GM19238 (cell line): ENCODE results near the gene HYAL2.
"Not testable (repeated sequence)": the region's sequence is repeated elsewhere in the genome, so short reads cannot be mapped to it uniquely, and the experiment has no call there.

Experiments used
- DNase-seq: peaks from one replicate; pipeline ENCODE4 v3.0.0; 2011; ENCODE audit warnings: low spot score; ENCODE audit not compliant: insufficient read length

Gene HYAL2

DNA sequence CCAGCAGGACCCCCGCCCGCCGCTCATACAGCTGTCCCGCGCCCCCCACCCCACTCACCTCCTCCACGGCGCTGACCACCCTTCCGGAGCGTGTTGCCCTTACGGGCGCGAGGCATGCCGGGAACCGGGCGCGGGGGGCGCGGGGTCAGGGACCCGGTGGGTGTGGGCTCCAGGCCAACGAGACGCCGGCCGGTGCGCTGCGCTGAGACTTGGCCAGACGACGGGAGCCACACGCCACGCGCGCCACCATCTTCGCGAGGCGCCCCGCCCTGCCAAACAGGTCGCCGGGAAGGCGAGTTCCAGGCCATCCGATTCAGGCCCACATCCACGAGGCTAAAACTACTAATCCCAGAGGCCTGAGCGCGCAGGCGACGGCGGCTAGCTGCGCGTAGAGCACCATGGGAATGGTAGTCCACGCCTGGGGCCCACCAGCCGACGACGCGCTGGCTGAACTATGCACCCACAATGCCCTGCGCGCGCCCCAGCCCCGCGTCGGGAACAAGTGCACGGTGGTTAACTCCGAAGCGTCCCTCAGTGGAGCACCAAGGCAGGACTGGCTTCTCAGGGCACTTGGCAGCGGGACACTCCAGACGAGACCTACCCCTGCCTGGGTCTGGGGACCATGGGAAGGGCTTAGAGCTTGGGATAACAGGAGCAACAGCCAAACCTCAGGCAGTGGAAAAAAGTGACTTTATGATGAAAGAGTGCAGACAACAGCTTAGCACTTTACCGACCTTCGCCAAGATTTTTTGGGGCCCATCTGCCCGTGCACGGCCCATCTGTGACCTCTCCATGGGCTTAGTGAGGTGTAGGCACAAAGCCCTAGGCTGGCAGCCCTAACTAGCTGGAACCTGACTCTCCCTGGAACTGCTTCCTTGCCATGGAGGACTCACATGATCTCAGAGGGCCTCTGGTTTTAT lies 30.1 kb downstream of the HYAL2 start, which contains the start of gene IFRD2:
Gene IFRD2, minus strand, starts transcription at position 271 of the 920 bp plus-strand sequence. Its CDS starts 155 bp downstream, at position 116.
- DNase-seq, result peak; percentile 95

DNA sequence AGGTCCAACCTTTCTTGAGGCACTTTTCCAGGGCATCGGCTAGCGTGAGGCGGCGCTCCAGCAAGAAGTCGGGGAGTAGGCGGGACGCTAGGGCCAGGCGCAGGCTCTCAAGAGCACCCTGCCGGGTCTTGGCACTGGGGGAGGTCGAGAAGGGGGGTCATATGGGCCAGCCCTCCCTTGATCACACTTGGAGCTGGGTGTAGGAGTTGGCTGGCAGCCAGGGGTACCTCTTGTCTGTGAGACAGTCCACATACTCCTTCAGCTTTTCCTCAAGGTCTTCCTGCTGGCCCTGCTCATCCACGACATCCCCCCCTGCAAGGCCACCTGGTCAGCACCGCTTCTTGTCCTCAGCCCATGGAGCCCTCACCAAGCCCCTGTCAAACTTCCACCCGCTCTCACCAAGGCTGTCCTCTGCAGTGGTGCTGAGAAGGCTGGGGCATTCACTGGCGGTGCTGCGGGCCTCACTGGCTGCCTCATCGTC lies 32.3 kb downstream of the HYAL2 start:
- no peak for DNase-seq

DNA sequence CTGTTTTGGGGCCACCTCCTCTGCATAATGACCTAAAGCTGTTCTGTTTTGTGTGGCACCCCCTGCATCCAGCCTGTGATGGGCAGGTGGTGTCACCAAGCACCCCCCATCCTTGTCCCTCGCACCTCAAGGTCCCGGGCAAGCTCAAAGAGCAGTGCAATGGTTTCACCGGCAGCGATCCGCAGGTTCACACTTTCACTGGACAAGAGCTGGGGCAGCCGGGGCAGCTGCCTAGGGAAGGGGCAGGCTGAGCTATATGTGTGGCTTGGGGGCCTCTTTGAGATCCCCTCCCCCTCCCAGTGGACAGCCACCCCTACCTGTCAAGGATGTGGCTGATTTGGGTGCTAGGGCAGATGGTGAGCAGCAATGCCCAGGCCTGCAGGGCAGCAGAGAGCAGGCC lies 33.4 kb downstream of the HYAL2 start:
- DNase-seq, result no peak

DNA sequence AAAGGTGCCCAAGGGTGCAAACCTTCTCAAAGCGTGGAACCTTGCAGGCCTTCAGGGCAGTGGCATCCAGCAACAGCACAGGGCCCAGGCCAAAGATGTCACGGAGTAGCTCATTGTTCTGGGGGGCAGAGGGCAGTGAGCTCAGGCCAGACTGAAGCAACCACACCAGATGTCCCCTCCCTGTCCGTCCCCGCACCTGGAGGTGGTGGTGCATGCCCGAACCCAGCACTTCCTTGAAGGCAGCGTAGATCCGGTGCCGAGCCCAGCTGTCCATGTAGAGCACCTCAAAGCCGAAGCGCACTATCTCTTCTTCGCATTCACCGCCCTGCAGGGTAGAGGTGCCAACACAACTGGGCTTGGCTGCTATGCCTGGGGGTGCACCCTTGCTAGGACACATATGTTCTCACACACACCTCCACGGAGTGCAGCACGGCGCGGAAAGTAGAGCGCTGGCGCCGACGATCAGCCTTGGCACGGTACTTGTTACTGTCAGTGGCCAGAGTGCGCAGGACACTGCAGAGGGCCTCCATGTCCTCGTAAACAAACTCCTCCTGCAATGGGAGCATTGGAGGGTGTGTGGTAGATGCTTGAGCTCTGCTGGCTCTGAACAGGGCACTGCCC lies 34.0 kb downstream of the HYAL2 start:
- DNase-seq, result no peak

DNA sequence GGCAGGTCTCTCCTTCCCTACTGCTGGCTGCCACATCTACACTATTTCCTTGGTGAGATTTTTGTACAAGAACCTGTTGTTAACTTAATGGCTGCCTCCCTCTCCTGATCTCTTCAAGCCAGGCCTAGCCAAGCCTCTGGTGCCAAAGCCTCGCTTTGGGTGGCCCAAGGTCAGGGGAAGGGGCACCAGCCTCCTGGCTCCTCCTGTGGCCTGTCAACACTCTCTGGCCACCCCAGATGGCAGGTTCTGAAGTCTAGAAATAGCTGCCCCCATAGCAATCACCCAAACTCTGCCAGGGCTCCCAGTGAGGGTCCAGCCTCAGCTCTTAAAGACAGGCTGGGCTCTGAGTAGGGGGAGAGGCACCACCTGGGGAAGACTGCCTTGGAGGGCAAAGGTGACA lies 35.3 kb downstream of the HYAL2 start:
- no peak for DNase-seq

DNA sequence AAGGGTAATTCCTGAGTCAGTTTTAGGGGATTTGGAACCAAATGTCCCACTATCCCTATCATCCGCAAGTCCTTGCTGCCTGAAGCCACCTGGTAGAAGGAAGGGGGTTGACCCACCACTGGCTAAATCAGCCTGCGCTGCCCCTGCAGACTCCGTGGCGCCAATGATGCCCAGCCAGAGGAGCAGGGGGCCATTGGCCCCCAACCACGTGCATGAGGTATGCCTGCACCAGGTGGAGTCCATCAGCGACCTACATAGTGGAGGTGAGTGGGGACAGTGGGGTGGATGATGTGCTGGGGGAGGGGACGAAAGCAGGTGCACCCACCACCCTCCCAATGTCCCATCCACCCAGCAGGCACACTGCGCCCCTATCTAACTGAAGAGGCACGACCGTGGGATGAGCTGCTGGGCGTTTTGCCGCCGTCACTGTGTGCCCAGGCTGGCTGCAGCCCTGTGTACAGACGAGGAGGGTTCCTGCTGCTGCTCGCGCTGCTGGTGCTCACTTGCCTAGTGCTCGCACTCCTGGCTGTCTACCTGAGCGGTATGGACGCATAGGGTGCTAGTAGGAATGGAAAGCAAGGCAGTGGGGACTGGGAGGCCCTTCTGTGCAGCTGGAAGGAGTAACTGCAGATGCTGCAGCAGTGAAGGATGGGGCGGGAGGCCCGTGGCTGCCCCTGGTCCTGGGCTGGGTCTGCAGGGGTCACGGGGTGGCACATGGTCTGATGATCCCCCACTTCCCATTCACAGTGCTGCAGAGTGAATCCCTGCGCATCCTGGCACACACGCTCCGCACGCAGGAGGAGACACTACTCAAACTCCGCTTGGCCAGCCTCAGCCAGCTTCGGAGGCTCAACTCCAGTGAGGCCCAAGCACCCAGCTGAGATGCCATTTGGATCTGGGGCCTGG lies 36.0 kb downstream of the HYAL2 start:
- no peak for DNase-seq

DNA sequence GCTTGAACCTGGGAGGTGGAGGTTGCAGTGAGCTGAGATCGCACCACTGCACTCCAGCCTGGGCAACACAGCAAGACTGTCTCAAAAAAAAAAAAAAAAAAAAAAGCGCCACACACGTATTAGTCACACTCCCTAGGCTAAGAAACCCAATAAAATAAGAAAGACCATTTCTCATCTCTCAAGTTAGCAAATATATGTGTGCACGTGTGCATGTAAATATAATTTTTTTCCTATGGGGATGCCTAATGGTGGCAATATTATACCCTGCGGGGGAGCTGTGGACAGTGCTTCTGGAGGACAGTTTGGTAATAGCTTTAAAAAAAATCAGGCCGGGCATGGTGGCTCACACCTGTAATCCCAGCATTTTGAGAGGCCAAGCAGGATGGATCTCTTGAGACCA lies 38.4 kb downstream of the HYAL2 start:
- not testable (repeated sequence) for DNase-seq

DNA sequence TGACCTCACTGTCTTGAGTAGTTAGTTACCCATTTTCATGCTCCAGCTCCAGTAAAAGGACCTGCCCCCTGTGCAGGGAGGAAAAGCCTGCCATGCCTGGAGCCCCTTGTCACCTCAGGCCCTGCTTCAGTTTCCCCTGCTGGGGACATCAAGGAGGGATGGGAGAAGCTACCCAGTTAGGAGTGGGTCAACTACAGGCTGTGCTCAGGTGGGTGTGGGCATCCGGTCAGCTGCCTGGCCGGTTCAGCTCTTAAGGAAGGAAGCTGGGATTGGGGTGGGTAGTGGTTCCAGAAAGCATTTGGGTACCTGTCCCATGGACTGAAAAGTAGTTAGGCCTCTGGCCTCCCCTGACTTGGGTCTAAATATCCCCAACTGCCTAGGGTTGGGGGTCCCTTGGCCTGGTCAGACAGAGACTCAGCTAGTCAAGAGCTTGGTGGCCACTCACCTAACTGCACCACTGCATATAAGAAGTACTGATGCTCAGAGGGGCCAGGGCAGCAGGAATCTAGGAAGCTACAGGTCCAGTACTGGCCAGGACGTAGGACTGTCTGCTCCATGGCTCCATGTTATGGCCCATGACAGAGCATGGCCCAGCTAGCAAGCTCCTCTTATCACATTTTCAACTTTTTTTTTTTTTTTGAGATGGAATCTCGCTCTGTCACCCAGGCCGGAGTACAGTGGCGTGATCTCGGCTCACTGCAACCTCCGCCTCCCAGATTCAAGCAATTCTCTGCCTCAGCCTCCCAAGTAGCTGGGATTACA lies 43.1 kb downstream of the HYAL2 start:
- DNase-seq, result no peak

DNA sequence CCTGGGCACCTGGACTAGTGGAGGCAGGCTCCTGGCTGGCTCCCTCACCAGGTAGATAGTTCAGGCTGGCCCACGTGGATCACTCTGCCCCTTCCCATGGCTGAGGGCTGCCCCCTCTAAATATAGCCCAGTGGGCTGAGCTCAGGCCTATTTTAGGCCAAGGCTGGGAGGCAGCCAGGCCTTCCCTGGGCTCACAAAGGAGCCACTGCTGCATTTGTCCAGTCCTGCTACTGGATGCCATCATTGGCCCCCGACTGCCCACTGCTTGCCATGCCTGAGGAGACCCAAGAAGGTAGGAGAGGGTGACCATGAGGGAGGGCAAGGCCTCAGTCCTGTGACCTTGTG lies 43.7 kb downstream of the HYAL2 start, which contains the start of gene LSMEM2:
Gene LSMEM2, plus strand, starts transcription at position 208 of the 345 bp plus-strand sequence. Its CDS starts 27 bp downstream, at position 235.
- no peak for DNase-seq

DNA sequence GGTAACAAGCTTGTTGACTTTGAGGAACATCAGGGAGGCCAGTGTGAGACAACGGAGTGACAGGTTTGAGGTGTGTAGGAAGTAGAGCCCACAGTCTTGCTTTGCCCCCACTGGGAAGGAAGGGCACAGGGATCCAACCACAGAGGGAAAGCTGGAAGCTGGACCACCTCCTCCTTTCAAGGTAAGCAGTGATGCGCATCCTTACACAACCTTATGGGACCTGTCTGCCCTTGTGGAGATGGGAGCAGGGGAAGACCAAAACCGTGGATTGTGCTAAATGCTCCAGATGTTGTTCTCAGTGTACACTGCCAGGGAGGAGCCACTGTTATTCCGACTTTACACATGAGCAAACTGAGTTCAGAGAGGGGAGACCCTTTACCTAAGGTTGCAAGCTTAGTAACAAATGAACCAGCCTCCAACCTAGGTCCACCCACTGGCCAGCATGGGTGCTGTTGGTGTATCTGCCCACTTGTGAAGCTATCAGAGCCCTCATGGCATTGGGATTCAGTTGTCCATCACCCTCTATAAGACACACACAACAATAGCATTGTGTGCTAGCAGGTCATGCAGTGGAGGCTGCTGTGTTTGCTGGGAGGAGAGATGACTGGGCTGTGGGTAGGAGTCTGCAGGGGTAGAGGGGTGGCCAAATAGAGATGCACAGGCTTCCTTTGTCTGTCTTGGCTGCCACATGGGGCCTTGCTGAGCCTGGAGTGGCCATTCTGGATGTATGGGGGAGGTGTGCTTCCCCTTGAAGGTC lies 44.2 kb downstream of the HYAL2 start:
- DNase-seq, result no peak

DNA sequence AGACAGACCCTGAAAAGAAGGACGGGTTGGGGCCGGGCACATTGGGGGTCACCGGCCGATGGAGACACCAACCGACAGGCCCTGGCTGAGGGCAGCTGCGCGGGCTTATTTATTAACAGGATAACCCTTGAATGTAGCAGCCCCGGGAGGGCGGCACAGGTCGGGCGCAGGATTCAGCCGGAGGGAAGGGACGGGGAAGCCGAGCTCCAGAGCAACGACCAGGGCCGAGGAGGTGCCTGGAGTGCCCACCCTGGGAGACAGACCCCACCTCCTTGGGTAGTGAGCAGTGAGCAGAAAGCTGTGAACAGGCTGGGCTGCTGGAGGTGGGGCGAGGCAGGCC lies 45.8 kb downstream of the HYAL2 start:
- DNase-seq, result no peak

DNA sequence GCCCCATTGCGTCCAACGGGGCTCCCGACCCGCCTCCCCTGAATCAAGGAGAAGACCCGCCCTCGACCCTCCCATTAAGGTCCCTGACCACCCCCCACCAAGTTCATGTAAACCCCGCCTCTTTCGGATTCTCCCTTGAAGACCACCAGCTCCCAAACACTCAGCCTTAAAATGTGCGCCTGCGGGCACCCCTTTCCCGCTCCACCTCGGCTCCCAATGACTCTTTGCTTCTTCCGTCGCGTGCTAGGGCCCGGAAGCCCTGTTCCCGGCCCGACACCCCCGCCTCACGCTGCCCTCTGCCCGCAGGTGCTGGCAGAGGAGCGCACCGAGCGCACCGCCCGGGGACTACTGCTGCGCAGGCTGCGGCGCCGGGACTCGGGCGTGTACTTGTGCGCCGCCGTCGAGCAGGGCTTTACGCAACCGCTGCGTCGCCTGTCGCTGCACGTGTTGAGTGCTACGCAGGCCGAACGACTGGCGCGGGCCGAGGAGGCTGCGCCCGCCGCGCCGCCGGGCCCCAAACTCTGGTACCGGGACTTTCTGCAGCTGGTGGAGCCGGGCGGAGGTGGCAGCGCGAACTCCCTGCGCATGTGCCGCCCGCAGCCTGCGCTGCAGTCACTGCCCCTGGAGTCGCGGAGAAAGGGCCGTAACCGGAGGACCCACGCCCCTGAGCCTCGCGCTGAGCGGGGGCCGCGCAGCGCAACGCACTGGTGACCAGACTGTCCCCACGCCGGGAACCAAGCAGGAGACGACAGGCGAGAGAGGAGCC lies 46.4 kb downstream of the HYAL2 start:
- no peak for DNase-seq

DNA sequence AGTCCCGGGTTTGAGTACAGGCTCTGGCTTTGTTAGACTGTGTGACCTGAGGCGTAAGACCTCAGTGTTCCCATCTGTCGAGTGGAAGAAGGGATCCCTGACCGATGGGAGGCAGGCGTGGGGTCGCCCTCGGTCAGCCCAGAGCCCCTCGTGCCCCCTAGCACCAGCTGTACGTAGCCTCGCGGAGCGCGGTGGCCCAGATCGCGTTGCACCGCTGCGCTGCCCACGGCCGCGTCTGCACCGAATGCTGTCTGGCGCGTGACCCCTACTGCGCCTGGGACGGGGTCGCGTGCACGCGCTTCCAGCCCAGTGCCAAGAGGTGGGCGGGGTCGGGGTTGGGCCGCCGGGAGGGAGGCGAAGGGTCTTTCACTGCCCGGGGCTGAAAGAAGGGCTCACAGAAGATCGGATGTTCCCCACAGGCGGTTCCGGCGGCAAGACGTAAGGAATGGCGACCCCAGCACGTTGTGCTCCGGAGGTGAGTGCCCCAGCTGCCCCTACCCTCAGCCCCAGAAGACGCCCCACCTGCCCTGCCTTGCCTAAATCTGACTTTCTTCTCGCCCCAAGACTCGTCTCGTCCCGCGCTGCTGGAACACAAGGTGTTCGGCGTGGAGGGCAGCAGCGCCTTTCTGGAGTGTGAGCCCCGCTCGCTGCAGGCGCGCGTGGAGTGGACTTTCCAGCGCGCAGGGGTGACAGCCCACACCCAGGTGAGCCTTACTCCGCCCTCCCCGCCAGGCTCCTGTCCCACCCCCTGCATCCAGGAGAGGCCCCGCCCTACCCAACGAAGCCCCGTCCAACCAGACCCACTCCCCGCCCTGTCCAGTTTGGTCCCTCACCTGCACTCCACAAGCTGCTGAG lies 47.2 kb downstream of the HYAL2 start:
- no peak for DNase-seq

DNA sequence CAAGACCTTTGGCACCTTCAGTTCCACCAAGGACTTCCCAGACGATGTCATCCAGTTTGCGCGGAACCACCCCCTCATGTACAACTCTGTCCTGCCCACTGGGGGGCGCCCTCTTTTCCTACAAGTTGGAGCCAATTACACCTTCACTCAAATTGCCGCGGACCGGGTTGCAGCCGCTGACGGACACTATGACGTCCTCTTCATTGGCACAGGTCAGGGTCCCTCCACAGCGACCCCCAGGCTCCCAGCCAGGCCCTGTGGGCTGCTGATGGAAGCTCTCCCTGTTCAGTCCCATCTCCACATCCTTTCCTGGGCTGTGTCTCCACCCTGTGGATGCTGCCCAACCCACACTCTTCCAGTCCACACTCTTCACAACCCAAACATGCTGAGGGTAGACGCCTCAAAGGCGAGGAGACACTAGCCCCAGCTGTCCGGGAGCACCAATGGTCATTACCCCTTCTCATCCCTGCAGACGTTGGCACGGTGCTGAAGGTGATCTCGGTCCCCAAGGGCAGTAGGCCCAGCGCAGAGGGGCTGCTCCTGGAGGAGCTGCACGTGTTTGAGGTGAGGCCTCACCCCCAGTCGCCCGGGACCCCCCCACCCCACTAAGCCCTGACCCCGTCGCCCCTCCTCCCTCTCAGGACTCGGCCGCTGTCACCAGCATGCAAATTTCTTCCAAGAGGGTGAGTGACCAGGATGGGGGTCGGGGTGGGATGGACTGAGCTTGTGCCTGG lies 48.0 kb downstream of the HYAL2 start:
- DNase-seq, result peak; percentile 63

DNA sequence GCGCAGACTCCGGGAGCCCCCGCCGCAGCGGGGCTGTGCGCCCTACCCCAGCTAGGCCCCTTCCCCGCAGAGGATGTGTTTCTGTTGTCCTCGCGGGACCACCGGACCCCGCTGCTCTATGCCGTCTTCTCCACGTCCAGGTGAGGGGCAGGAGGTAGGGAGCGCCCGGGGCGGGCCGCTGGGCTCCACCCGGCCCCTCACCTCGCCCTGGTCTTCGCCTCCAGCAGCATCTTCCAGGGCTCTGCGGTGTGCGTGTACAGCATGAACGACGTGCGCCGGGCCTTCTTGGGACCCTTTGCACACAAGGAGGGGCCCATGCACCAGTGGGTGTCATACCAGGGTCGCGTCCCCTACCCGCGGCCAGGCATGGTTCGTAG lies 48.9 kb downstream of the HYAL2 start:
- DNase-seq, result no peak

DNA sequence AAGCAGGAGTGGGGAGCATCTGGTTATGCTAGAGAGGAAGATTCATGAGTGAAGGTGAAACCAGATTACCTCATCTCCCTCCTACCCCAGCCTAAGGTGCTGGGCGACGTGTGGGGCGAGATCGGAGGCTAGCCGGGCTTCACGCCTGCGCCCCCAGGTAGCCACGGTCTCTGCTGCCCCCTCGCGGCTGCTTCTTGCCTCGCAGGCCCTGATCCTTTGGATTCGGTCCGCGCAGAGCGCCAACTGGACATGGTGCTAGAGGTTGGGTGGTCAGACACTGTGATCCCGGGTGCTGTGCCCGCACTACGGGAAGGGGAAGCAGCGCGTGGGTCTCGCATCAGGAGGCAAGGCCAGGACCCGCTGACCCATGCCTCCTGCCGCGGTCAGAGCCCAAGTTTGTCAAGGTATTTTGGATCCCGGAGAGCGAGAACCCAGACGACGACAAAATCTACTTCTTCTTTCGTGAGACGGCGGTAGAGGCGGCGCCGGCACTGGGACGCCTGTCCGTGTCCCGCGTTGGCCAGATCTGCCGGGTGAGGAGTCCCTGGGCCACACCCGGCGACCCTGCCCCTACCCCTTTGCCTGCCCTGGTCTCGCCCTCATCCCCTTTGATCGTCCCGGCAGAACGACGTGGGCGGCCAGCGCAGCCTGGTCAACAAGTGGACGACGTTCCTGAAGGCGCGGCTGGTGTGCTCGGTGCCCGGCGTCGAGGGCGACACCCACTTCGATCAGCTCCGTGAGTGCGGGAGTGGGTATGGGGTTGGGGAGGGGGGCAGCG lies 49.4 kb downstream of the HYAL2 start:
- peak; percentile 99 for DNase-seq

DNA sequence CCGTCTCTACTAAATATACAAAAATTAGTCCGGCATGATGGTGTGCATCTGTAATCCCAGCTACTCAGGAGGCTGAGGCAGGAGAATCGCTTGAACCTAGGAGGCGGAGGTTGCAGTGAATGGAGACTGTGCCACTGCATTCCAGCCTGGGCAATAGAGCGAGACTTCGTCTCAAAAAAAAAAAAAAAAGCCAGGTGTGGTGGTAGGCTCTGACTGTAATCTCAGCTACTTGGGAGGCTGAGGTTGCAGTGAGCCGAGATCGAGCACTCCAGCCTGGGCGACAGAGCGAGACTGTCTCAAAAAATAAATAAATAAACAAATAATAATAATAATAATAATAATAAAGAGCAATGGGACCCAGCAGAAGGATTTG lies 50.0 kb downstream of the HYAL2 start:
- DNase-seq, result not testable (repeated sequence)
